Measurements from ENCODE around the gene ZNF180. TPM values are rescaled to one million over a fixed set of nuclear protein-coding genes. Genes with fewer than 3 reads are reported as not detected.

ZNF180 gene
- 7.0 and 13.8 TPM in 2 replicates for total RNA-seq

DNA sequence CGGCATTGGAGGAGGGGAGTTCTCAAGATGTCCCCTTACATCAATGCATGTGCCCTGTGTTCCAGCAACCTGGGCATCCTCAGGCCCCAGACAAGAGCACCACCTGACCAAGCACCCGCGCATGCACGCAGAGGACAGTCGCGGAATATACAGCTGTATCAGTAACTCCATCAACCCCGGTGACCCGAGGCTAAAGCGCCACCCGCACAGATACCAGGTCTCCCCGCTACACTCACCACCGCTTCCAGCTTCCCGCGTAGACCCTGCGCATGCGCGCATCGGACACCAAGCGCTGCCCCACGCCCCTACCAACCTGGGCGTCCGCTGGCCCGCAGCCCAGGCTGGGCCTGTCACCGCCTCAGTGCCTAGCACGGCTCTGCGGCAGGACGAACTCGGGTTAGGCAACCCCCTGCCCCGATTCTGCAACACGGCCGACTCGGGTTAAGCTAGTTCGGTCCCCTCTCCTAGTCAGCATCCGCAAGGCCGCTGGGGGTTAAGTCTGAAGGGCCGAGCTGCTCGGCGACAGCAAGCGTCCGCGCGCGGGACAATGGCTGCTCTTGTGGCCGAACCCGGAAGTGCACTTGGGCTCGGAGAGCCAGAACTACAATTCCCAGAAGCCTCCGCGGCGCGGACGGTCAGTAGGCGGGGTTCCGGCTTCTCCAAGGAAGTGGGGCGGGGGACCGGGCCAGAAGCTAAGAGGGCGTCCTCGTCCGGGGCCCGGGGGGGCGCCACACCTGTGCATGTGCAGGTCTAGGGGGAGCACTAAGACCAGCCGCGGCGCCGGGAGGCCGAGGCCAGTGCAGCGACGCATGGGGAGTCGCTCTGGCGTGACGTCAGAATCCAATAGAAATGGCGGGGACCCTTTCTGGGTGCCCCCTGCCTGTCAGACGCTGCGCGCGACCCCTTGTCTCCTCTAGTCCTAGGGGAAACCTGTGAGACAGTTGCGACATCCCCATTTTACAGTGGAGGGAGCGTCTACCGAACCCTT lies at the start of gene ZNF180:
ZNF180 (minus strand) TSS at position 561 of the 988 bp plus-strand sequence. CDS start 3,188 bp downstream, outside the sequence.

DNA sequence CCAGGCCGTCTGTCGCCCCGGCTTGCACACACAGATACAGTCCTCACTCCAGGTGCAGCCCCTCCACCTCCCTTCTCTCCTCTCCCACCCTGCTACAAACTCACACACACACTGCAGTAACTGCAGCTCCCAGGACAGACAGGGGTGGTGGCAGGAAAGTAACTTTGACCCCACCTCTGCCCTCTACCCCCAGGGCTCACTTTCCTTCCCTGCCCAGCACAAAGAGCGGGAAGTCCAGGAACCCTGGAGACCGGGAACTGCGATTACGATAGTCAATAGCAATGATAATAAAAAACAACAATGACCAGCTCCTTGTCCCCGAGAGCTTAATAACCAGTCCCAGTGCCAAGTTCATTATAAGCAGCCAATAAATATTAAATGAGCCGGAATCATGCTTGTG lies 29.2 kb upstream of the ZNF180 start, which contains the start of gene CEACAM20:
CEACAM20 (minus strand) TSS at position 140 of the 400 bp plus-strand sequence. CDS start 166 bp downstream, outside the sequence.

DNA sequence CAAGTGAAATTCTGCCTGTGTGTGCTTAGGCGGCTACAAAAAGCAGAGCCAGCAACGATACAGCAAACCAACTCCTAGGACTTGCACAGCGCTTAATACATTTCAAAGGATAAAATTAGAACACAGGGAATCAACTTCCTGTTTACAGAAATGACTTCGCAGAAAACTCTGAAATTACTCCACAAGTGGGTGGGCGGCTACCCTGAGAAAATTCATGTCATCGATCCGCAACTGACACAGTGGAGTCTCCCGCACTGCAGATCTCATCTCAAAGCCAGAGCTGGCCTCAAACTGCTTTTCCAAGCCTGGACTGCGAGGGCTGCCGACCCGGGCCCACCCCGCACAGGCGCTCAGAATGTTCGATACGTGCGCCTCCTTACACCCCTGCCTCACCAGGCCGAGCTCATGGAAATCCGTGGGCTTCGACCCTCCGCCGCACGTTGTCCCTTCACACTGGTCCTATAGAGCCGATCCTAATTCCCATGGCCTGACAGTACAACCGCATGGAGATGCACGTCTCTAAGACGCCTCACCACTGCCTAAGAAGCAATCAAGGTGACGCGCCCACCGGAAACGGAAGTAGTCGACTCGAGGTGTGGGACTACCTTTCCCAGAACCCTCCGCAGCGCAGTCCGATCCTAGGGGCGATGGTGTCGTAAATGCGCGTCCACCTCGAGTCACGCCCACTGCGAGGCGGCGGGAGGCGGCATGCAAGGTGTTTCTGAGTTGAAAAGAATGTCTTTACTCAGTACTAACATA lies 52.2 kb downstream of the ZNF180 start, which contains the start of gene ZNF229:
ZNF229 (minus strand) TSS at position 557 of the 759 bp plus-strand sequence. CDS start 5,625 bp downstream, outside the sequence.

Other genes starting within 250 kb of the ZNF180 start
- 1.4 and 1.5 TPM in 2 replicates for gene ZNF233, start 240.6 kb downstream of the ZNF180 start, total RNA-seq
- gene ZNF235, start 195.5 kb downstream of the ZNF180 start, total RNA-seq, result 4.7 and 5.0 TPM in 2 replicates
- 7.4 and 8.9 TPM in 2 replicates for gene ZNF112, start 143.8 kb downstream of the ZNF180 start, total RNA-seq
- 3.8 and 4.8 TPM in 2 replicates for gene ZNF285, start 98.9 kb downstream of the ZNF180 start, total RNA-seq
- gene ZNF229, start 52.0 kb downstream of the ZNF180 start, total RNA-seq, result 11.6 and 14.9 TPM in 2 replicates
- gene CEACAM20, start 29.2 kb upstream of the ZNF180 start, total RNA-seq, result not detected in 2 replicates
- not detected in 2 replicates for gene IGSF23, start 113.0 kb upstream of the ZNF180 start, total RNA-seq
- gene PVR, start 143.4 kb upstream of the ZNF180 start, total RNA-seq, result 87.3 and 136 TPM in 2 replicates
- 3.8 and 5.6 TPM in 2 replicates for gene CEACAM19, start 171.0 kb upstream of the ZNF180 start, total RNA-seq
- not detected in 2 replicates for gene CEACAM16, start 198.6 kb upstream of the ZNF180 start, total RNA-seq
- gene BCL3, start 248.2 kb upstream of the ZNF180 start, total RNA-seq, result 17.3 and 18.8 TPM in 2 replicates